Parathyroid adenoma (tissue), 2 donors: ENCODE measurements around the gene RAB11FIP3.

Source experiments
- H2AFZ ChIP-seq: fragments of 300-600 bp; sonication (generic); one replicate; pipeline ENCODE4 v1.7.0; 2017; ENCODE audit warnings: antibody characterized with exemption, mild to moderate bottlenecking
- H3K27ac ChIP-seq: fragments of 300-600 bp; sonication (generic); one replicate; pipeline ENCODE4 v1.7.0; 2017
- H3K27me3 ChIP-seq: fragments of 300-600 bp; sonication (generic); one replicate; pipeline ENCODE4 v1.7.0; 2017; ENCODE audit warnings: low read length; ENCODE audit not compliant: control insufficient read depth, insufficient read depth
- H3K36me3 ChIP-seq: fragments of 300-600 bp; sonication (generic); one replicate; pipeline ENCODE4 v1.7.0; 2017; ENCODE audit warnings: low read length; ENCODE audit not compliant: control insufficient read depth, insufficient read depth
- H3K4me1 ChIP-seq: fragments of 300-600 bp; sonication (generic); one replicate; pipeline ENCODE4 v1.7.0; 2017; ENCODE audit warnings: control low read depth
- H3K4me2 ChIP-seq: fragments of 300-600 bp; sonication (generic); one replicate; pipeline ENCODE4 v1.7.0; 2017; ENCODE audit warnings: low read length
- H3K4me3 ChIP-seq: fragments of 300-600 bp; sonication (generic); one replicate; pipeline ENCODE4 v1.7.0; 2017; ENCODE audit warnings: low read depth, low read length
- H3K79me2 ChIP-seq: fragments of 300-600 bp; sonication (generic); one replicate; pipeline ENCODE4 v1.7.0; 2017; ENCODE audit warnings: control low read depth
- H3K9ac ChIP-seq: fragments of 300-600 bp; sonication (generic); one replicate; pipeline ENCODE4 v1.7.0; 2017; ENCODE audit warnings: mild to moderate bottlenecking
- H3K9me3 ChIP-seq: fragments of 300-600 bp; sonication (generic); one replicate; pipeline ENCODE4 v1.7.0; 2017; ENCODE audit warnings: low read length; ENCODE audit not compliant: control insufficient read depth
- CTCF ChIP-seq: fragments of 300-600 bp; sonication (generic); IDR thresholded peaks from one replicate; pipeline ENCODE4 v1.7.0; 2017; ENCODE audit warnings: antibody characterized with exemption, mild to moderate bottlenecking
- donor health status: primary hyperparathyroidism.

Gene RAB11FIP3

GRCh38 chr16:534856-535445, 109.5 kb downstream of the RAB11FIP3 start:
- Histone ChIP-seq H3K27me3 (no peaks in the 10 kb centered on the region), H3K4me3 (no peak overlapping the region), H3K79me2 (peaks cover 61% of the 10 kb centered on the region), H3K36me3 (no peaks in the 10 kb centered on the region), H3K4me1 (no peaks in the 10 kb centered on the region), H2AFZ (no peak overlapping the region), H3K9ac (no peak overlapping the region), H3K9me3 (no peaks in the 10 kb centered on the region), H3K27ac (no peak overlapping the region), H3K4me2 (no peak overlapping the region)
- TF ChIP-seq CTCF, result no peak

GRCh38 chr16:535446-536405, 110.3 kb downstream of the RAB11FIP3 start:
- H3K9ac ChIP-seq, result no peak overlapping the region

GRCh38 chr16:536746-537145, 111.3 kb downstream of the RAB11FIP3 start:
- no peak overlapping the region for H3K27ac ChIP-seq
- H3K4me1 ChIP-seq, result no peaks in the 10 kb centered on the region
- no peak overlapping the region for H3K4me2 ChIP-seq
- H3K9me3 ChIP-seq, result no peaks in the 10 kb centered on the region
- no peak overlapping the region for H3K9ac ChIP-seq
- no peaks in the 10 kb centered on the region for H3K27me3 ChIP-seq
- no peak overlapping the region for H3K4me3 ChIP-seq
- H2AFZ ChIP-seq, result no peak overlapping the region
- H3K79me2 ChIP-seq, result peaks cover 53% of the 10 kb centered on the region
- no peak for TF ChIP-seq CTCF
- no peaks in the 10 kb centered on the region for H3K36me3 ChIP-seq

More at GRCh38 chr16:535446-536405, 110.3 kb downstream of the RAB11FIP3 start:
- no peak overlapping the region for H3K4me3 ChIP-seq
- H3K4me1 ChIP-seq, result no peaks in the 10 kb centered on the region
- no peak overlapping the region for H3K27ac ChIP-seq
- no peaks in the 10 kb centered on the region for H3K9me3 ChIP-seq
- TF ChIP-seq CTCF, result no peak
- peaks cover 58% of the 10 kb centered on the region for H3K79me2 ChIP-seq
- H2AFZ ChIP-seq, result no peak overlapping the region
- H3K27me3 ChIP-seq, result no peaks in the 10 kb centered on the region
- no peak overlapping the region for H3K4me2 ChIP-seq
- H3K36me3 ChIP-seq, result no peaks in the 10 kb centered on the region

- no peak overlapping the region for H3K4me2 ChIP-seq
- H3K79me2 ChIP-seq, result peaks cover 54% of the 10 kb centered on the region
- H3K4me3 ChIP-seq, result no peak overlapping the region
- no peaks in the 10 kb centered on the region for H3K27me3 ChIP-seq
- H3K4me1 ChIP-seq, result no peaks in the 10 kb centered on the region
- no peaks in the 10 kb centered on the region for H3K36me3 ChIP-seq
- no peak overlapping the region for H3K9ac ChIP-seq
- no peak overlapping the region for H2AFZ ChIP-seq
- no peaks in the 10 kb centered on the region for H3K9me3 ChIP-seq
- H3K27ac ChIP-seq, result no peak overlapping the region
- TF ChIP-seq CTCF, result no peak
Observed at GRCh38 chr16:537415-538335, 112.2 kb downstream of the RAB11FIP3 start.
